ENCODE measurements around the gene MMP17.

- TF ChIP-seq CTCF (IDR thresholded peaks at IDR 0.05) (no peak), POLR2A (IDR thresholded peaks at IDR 0.05) (no peak)
Observed at GRCh38 chr12:131844656-131845055, 16.5 kb downstream of the MMP17 start.

Data from ovary (tissue), 3 donors.